NCI-H748 (cell line): ENCODE data around the gene IRF2.

ENCODE experiments used
- DNase-seq: peaks from one replicate; lab custom pipeline; 2025; ENCODE audit not compliant: unreplicated experiment; lab: John Stamatoyannopoulos, UW

IRF2 gene

GRCh38 chr4:184450743-184451535 lies 23.4 kb downstream of the IRF2 start:
- DNase-seq, result no peak

GRCh38 chr4:184450045-184450444 lies 24.3 kb downstream of the IRF2 start:
- no peak for DNase-seq

- no peak for DNase-seq
These were observed 25.5 kb downstream of the IRF2 start for GRCh38 chr4:184448821-184449220.

- DNase-seq, result no peak
These were observed 26.2 kb downstream of the IRF2 start for GRCh38 chr4:184448141-184448540.

GRCh38 chr4:184447664-184448063 lies 26.7 kb downstream of the IRF2 start:
- DNase-seq, result no peak

GRCh38 chr4:184446132-184446658 lies 28.2 kb downstream of the IRF2 start:
- peak; percentile 35 for DNase-seq

- DNase-seq, result no peak
These were observed 29.4 kb downstream of the IRF2 start for GRCh38 chr4:184444953-184445309.

- no peak for DNase-seq
These were observed 30.0 kb downstream of the IRF2 start for GRCh38 chr4:184444215-184444952.

- no peak for DNase-seq
These were observed 31.0 kb downstream of the IRF2 start for GRCh38 chr4:184443318-184443717.

GRCh38 chr4:184442314-184442635 lies 32.1 kb downstream of the IRF2 start:
- DNase-seq, result no peak

GRCh38 chr4:184441461-184442313 lies 32.7 kb downstream of the IRF2 start:
- no peak for DNase-seq

- no peak for DNase-seq
These were observed 33.6 kb downstream of the IRF2 start for GRCh38 chr4:184440595-184441358.

- DNase-seq, result no peak
These were observed 34.3 kb downstream of the IRF2 start for GRCh38 chr4:184439856-184440594.

GRCh38 chr4:184439386-184439785 lies 35.0 kb downstream of the IRF2 start:
- DNase-seq, result no peak

GRCh38 chr4:184438375-184438774 lies 36.0 kb downstream of the IRF2 start:
- DNase-seq, result no peak

GRCh38 chr4:184437565-184438265 lies 36.6 kb downstream of the IRF2 start:
- peak; percentile 27 for DNase-seq

- no peak for DNase-seq
These were observed 39.8 kb downstream of the IRF2 start for GRCh38 chr4:184434501-184435066.

GRCh38 chr4:184434021-184434420 lies 40.3 kb downstream of the IRF2 start:
- no peak for DNase-seq

- no peak for DNase-seq
These were observed 41.0 kb downstream of the IRF2 start for GRCh38 chr4:184433258-184433892.
